Stimulated activated CD8-positive, alpha-beta memory T cell treated with anti-CD3 and anti-CD28 coated beads, Interleukin-4, amount 100 ng/mL, for 48 hours (primary cell): ENCODE data around the gene RALGAPA2.
"Not testable (repeated sequence)": the region's sequence is repeated elsewhere in the genome, so short reads cannot be mapped to it uniquely, and the experiment has no call there.

Experiments used
- DNase-seq: peaks from one replicate; pipeline ENCODE4 v3.0.0-alpha.2; 2020

Gene RALGAPA2

DNA sequence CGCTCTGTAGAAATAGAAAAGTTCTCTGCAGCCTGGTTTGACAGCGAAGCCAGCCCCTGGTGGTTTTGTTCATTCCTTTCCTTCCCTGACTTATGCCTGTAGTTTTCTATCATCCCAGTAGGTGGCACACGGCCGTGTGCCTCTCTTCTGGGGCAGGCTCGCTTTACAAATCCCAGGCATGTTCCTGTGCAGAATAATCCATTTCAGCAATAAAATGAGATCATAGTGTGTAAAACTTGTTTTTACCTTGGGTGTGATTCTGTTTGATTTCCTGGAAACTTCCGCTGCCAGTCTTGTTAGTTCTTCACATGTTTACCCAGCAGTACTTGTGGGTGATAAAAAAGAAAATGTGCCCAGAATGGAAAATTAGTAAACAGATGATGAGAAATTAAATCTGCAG lies 352.0 kb downstream of the RALGAPA2 start:
- peak; percentile 45 for DNase-seq

DNA sequence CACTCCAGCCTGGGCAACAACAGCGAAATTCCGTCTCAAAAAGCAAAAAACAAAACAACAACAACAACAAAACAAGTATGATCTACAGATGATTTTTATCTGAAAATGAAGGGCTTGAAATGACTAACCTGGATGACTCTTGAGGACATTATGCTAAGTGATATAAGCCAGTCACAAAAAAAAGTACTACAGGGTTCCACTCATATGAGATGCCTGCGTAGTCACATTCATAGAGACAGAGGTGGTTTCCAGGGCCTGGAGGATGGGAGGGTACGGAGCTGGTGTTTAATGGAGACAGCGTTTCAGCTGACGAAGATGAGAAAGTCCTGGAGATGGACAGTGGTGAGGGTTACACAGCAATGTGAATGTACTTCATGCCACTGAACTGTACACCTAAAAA lies 352.8 kb downstream of the RALGAPA2 start:
- DNase-seq = no peak

GRCh38 chr20:20358801-20359200 lies 353.6 kb downstream of the RALGAPA2 start:
- DNase-seq = no peak

DNA sequence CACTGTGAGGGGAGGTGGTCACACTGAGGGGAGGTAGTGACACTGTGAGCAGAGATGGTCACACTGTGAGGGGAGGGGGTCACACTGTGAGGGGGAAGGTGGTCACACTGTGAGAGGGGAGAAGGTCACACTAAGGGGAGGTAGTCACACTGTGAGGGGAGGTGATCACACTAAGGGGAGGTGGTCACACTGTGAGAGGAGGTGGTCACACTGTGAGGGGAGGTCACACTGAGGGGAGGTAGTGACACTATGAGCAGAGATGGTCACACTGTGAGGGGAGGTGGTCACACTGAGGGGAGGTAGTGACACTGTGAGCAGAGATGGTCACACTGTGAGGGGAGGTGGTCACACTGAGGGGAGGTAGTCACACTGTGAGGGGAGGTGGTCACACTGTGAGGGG lies 356.9 kb downstream of the RALGAPA2 start:
- DNase-seq = not testable (repeated sequence)

- DNase-seq = no peak
Observed at GRCh38 chr20:20353576-20353975, 358.9 kb downstream of the RALGAPA2 start.

DNA sequence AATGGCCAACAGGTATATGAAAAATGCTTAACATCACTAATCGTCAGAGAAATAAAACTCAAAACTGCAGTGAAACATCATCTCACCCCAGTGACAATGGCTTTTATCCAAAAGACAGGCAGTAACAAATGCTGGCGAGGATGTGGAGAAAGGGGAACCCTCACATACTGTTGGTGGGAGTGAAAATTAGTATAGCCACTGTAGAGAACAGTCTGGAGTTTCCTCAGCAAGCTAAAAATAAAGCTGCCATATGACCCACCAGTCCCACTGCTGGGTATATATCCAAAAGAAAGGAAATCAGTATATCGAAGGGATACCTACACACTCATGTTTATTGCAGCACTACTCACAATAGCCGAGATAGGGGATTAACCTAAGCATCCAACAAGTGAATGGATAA lies 368.0 kb downstream of the RALGAPA2 start:
- DNase-seq = no peak

- no peak for DNase-seq
Observed at GRCh38 chr20:20343932-20344331, 368.5 kb downstream of the RALGAPA2 start.
